HPDE6-E6E7 (cell line): ENCODE measurements around the gene SLC7A7.
"Not testable (repeated sequence)": the region's sequence is repeated elsewhere in the genome, so short reads cannot be mapped to it uniquely, and the experiment has no call there.

Experiments used
- DNase-seq: peaks from one replicate; pipeline ENCODE4 v3.0.0; 2011; ENCODE audit warnings: missing footprints; ENCODE audit errors: extremely low spot score

Gene SLC7A7

GRCh38 chr14:22757972-22758650 is 57.1 kb downstream of the SLC7A7 start:
- DNase-seq = not testable (repeated sequence)

GRCh38 chr14:22753586-22753985 is 61.6 kb downstream of the SLC7A7 start:
- no peak for DNase-seq

GRCh38 chr14:22752422-22752821 is 62.8 kb downstream of the SLC7A7 start:
- DNase-seq = no peak

DNA sequence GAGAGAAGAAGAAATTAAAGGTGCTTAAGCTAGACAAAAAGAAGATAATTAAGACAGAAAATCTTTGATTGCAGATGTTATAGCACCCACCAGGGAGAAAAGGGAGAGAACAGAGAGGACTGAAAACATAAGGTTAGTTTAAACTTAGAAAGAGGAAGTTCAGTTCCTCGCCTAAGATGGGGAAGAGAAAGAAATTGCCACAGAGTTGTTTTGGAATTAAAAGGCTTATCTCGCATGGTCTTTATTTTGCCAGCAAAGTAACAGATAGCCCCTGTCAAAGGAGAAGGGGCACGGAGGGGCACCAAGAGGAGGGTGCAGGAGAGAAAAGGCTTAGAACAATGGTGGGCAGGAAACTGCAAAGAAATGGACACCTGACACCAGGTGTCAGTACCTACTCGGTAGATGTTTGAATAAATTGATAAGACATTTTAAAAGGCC is 66.6 kb downstream of the SLC7A7 start:
- DNase-seq = no peak

GRCh38 chr14:22748206-22748605 is 67.0 kb downstream of the SLC7A7 start:
- DNase-seq = no peak

- DNase-seq = no peak
Measured at GRCh38 chr14:22747769-22748168, 67.5 kb downstream of the SLC7A7 start.

- no peak for DNase-seq
Measured at GRCh38 chr14:22740020-22740419, 75.2 kb downstream of the SLC7A7 start.

- DNase-seq = no peak
Measured at GRCh38 chr14:22739423-22739822, 75.8 kb downstream of the SLC7A7 start.

DNA sequence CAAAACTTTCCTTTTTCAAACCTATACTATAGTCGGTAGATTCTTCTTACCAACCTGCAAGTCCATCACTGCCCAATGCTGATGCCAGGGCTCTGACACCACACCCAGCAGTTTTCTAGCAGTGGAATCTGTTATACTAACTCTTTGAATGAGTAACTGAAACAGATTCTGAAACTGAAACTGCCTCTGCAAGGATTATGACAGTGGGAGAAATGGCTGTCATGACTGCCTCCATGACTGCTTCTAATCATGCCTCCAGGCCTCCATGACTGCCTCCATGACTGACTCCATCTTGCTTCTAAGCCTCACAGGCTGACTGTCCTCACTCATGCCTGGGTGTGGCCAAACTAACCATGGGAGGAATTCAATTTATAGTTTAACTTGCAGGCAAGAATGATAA is 78.2 kb downstream of the SLC7A7 start:
- DNase-seq = no peak

DNA sequence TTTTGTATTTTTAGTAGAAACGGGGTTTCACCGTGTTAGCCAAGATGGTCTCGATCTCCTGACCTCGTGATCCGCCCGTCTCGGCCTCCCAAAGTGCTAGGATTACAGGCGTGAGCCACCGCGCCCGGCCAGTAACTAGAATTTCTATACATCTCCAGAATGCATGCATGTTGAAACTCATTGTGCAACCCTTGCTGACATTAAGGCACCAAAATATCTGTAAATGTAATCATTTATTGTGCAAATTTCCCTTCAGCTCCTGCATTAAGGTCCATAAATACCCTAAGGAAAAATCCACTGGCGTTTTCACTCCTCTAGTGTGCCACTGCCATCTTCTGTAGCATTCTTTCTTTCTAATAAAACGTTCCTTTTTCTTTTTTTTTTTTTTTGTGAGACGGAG is 78.9 kb downstream of the SLC7A7 start:
- not testable (repeated sequence) for DNase-seq

- DNase-seq = no peak
Measured at GRCh38 chr14:22735096-22735495, 80.1 kb downstream of the SLC7A7 start.

GRCh38 chr14:22733829-22734228 is 81.4 kb downstream of the SLC7A7 start:
- DNase-seq = no peak

DNA sequence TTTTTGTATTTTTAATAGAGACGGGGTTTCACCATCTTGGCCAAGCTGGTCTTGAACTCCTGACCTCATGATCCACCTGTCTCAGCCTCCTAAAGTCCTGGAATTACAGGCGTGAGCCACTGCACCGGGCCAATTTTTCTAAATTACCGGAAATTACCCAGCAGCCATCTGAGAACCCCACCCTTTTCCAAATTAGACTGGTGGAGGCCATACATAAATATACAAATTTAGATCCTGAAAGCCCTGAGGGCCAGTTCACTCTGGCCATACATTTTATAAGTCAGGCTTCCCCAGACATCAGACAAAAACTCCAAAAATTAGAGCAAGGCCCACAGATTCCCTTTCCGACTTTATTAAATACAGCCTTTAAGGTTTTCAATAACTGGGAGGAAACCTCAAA is 83.2 kb downstream of the SLC7A7 start:
- DNase-seq = not testable (repeated sequence)

DNA sequence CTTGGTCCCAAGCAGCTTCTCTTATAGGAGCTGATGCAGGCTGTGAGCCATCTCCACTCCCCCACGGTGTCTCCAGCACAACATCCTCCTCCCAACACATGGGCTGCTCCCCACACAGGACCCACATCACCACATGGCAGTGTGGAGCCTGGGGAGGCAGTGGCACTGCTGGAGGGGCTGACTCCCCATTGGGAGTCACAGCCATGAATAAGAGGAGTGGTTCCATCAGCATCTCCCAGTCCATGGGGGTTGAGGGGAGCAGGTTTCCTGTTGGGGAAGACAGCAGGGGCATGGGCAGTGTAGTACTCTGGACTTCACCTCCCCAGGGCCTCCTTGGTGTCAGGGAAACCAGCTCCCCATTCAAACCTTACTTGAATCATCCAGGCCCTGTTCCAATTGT is 89.2 kb downstream of the SLC7A7 start:
- DNase-seq = no peak

GRCh38 chr14:22725374-22725773 is 89.9 kb downstream of the SLC7A7 start:
- not testable (repeated sequence) for DNase-seq

DNA sequence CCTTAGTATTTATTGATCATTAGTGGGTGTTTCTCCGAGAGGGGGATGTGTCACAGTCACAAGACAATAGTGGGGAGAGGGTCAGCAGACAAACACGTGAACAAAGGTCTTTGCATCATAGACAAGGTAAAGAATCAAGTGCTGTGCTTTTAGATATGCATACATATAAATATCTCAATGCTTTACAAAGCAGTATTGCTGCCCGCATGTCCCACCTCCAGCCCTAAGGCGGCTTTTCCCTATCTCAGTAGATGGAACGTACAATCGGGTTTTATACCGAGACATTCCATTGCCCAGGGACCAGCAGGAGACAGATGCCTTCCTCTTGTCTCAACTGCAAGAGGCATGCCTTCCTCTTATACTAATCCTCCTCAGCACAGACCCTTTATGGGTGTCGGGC is 90.4 kb downstream of the SLC7A7 start:
- not testable (repeated sequence) for DNase-seq

GRCh38 chr14:22723815-22724214 is 91.4 kb downstream of the SLC7A7 start:
- no peak for DNase-seq
